ENCODE results near the gene FKBP8.

Gene FKBP8

DNA sequence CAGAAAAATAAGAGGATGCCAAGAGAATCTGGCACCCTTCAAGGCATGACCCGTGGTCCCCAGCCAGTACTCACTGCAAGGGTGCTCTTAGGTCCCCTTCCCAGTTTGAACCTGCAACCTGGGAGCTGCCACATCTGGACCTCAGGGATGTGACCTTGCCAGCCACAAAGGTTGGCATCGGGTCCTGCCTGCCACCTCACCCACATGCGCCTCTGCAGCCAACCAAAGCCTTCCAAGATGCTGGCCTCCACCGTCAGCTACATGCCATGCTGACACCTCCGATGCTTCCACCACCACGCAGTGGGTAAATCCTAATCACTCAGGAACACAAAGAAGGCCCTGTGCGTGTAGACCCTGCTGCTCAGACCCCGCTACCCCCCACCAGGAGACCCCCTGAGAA is 56.6 kb downstream of the FKBP8 start:
- H2AFZ ChIP-seq (ENCODE audit: low read length): no peak overlapping the region
- H3K36me3 ChIP-seq (replicated peaks in 1 of 2; ENCODE audit: control insufficient read depth in 2 of 2, insufficient read depth in 2 of 2, low read length in 2 of 2): peaks cover 0 to 2% of the 10 kb centered on the region in 2 donors
- peaks cover 0 to under 1% of the 10 kb centered on the region in 2 donors for H3K9me3 ChIP-seq (replicated peaks in 1 of 2; ENCODE audit: control insufficient read depth in 2 of 2, insufficient read depth in 1 of 2, low read depth in 1 of 2, low read length in 2 of 2)
- no peak overlapping the region for H2BK15ac ChIP-seq (ENCODE audit: low read length)
- no peak overlapping the region for H3K4me3 ChIP-seq (ENCODE audit: low read length in 2 of 2)
- H4K91ac ChIP-seq (ENCODE audit: low read depth, low read length, poor library complexity): no peak overlapping the region
- H3K14ac ChIP-seq (ENCODE audit: low read length): no peak overlapping the region
- no peak overlapping the region for H4K8ac ChIP-seq (ENCODE audit: low read depth, low read length)
- no peak overlapping the region for H2AK5ac ChIP-seq (ENCODE audit: low read depth, low read length)
- no peak overlapping the region for H3K4me2 ChIP-seq (ENCODE audit: insufficient read depth, low read length, poor library complexity, severe bottlenecking)
- H3K9ac ChIP-seq (ENCODE audit: low read depth, low read length, poor library complexity): peak overlapping the region; percentile 54
- WGBS, 2 donors (ENCODE audit: extremely low coverage in 2 of 2, insufficient read length in 2 of 2, insufficient replicate concordance in 1 of 2): no CpG with 5 or more reads among the region's 8 CpGs
- H2BK5ac ChIP-seq (ENCODE audit: low read length): no peak overlapping the region
- H3K79me1 ChIP-seq (ENCODE audit: low read depth, low read length): peaks cover 10% of the 10 kb centered on the region
- H2BK120ac ChIP-seq (ENCODE audit: low read depth, low read length): no peak overlapping the region
- peaks cover 0 to 4% (median 0%) of the 10 kb centered on the region in 3 experiments for H3K27me3 ChIP-seq (ENCODE audit: control insufficient read depth in 3 of 3, insufficient read depth in 3 of 3, low read depth in 1 of 3, low read length in 3 of 3)
- no peak overlapping the region for H3K27ac ChIP-seq (replicated peaks; ENCODE audit: low read length)
- H3K23ac ChIP-seq (ENCODE audit: low read depth, low read length, poor library complexity): peak overlapping the region; percentile 77
- peaks cover 9% of the 10 kb centered on the region in 2 donors for H3K4me1 ChIP-seq (ENCODE audit: control insufficient read depth in 2 of 2, insufficient read depth in 1 of 2, low read depth in 1 of 2, low read length in 2 of 2)
- H3K18ac ChIP-seq (ENCODE audit: low read length): no peak overlapping the region
- no peak overlapping the region for H3K4ac ChIP-seq (ENCODE audit: low read length)
- no peak overlapping the region for H2BK12ac ChIP-seq (ENCODE audit: low read length)
- DNase-seq (ENCODE audit: low spot score): no peak

DNA sequence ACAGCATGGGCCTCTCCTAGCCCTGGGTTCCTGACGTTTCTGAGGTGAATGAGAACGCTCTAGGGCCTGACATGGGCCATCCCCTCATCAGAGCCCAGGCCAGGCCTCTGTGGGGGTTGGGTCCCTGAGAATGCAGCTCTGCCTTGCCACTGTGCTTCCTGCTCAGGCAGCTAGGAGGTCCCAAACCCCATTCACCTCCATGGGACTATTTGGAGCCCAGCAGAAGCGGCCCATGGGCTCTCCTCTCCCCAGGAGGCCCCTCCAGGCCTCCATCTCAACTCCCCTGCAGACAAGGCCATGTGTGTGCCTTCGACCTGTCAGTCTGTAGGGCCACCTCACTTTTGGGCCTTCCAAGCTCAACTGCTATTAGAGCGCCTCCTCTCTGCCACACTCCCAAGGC is 58.4 kb downstream of the FKBP8 start:
- Histone ChIP-seq H3K36me3 (replicated peaks in 1 of 2; ENCODE audit: control insufficient read depth in 2 of 2, insufficient read depth in 2 of 2, low read length in 2 of 2) (peaks cover 0 to 2% of the 10 kb centered on the region in 2 donors), H2AFZ (ENCODE audit: low read length) (no peak overlapping the region), H3K4me2 (ENCODE audit: insufficient read depth, low read length, poor library complexity, severe bottlenecking) (no peak overlapping the region), H3K4me3 (ENCODE audit: low read length in 2 of 2) (no peak overlapping the region), H3K18ac (ENCODE audit: low read length) (no peak overlapping the region), H3K27me3 (ENCODE audit: control insufficient read depth in 3 of 3, insufficient read depth in 3 of 3, low read depth in 1 of 3, low read length in 3 of 3) (peaks cover 0 to 4% (median 0%) of the 10 kb centered on the region in 3 experiments), H3K9ac (ENCODE audit: low read depth, low read length, poor library complexity) (no peak overlapping the region), H3K23ac (ENCODE audit: low read depth, low read length, poor library complexity) (peak overlapping the region; percentile 23), H4K8ac (ENCODE audit: low read depth, low read length) (no peak overlapping the region), H2AK5ac (ENCODE audit: low read depth, low read length) (no peak overlapping the region), H3K79me1 (ENCODE audit: low read depth, low read length) (peaks cover 11% of the 10 kb centered on the region), H2BK5ac (ENCODE audit: low read length) (no peak overlapping the region), H2BK15ac (ENCODE audit: low read length) (no peak overlapping the region), H2BK12ac (ENCODE audit: low read length) (no peak overlapping the region), H2BK120ac (ENCODE audit: low read depth, low read length) (no peak overlapping the region), H3K27ac (replicated peaks; ENCODE audit: low read length) (no peak overlapping the region), H3K4ac (ENCODE audit: low read length) (no peak overlapping the region), H3K4me1 (ENCODE audit: control insufficient read depth in 2 of 2, insufficient read depth in 1 of 2, low read depth in 1 of 2, low read length in 2 of 2) (peaks cover 7 to 9% of the 10 kb centered on the region in 2 donors), H4K91ac (ENCODE audit: low read depth, low read length, poor library complexity) (no peak overlapping the region), H3K9me3 (replicated peaks in 1 of 2; ENCODE audit: control insufficient read depth in 2 of 2, insufficient read depth in 1 of 2, low read depth in 1 of 2, low read length in 2 of 2) (peaks cover 2 to 10% of the 10 kb centered on the region in 2 donors), H3K14ac (ENCODE audit: low read length) (no peak overlapping the region)
- no peak for DNase-seq (ENCODE audit: low spot score)
- no CpG with 5 or more reads among the region's 5 CpGs for WGBS, 2 donors (ENCODE audit: extremely low coverage in 2 of 2, insufficient read length in 2 of 2, insufficient replicate concordance in 1 of 2)

DNA sequence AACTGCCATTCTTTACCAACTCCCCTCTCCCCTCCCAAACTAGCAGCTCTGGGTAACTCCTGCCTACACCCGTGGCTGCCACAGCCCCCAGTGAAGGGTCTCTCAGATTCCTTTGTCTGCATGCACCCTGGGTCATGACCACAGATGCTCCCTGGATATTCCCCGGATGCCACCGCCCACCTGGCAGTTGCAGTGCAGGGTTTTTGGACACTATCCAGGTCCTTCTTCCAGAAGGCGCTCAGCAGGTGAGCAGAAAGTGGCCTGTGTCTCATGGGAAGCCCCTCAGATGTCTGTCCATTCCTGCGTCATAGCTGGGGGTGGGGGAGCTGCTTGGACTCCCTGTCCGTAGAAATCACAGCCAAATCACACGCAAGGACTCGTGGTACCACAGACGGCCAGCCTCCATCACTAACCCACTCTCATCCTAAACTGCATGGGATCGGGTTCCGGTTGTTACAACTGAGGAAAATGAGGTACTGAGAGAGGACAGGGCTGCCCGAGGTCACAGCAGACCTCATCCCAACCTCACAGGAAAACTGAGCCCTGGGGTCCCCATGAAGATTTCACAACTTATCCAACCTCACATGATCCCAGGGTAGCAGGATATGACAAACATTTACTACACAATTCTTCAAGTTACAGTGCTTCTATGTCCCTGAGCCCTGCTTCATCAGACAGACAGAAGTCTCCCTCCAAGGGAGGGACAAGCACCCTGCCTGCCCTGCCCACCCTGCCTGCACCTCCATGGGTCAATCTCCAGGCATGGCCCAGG is 60.1 kb downstream of the FKBP8 start:
- no peak overlapping the region for H4K91ac ChIP-seq (ENCODE audit: low read depth, low read length, poor library complexity)
- peak overlapping the region; percentile 50 for H3K9ac ChIP-seq (ENCODE audit: low read depth, low read length, poor library complexity)
- H2BK15ac ChIP-seq (ENCODE audit: low read length): no peak overlapping the region
- H3K9me3 ChIP-seq (replicated peaks in 1 of 2; ENCODE audit: control insufficient read depth in 2 of 2, insufficient read depth in 1 of 2, low read depth in 1 of 2, low read length in 2 of 2): peaks cover 2 to 10% of the 10 kb centered on the region in 2 donors
- peaks cover 0 to 4% (median 0%) of the 10 kb centered on the region in 3 experiments for H3K27me3 ChIP-seq (ENCODE audit: control insufficient read depth in 3 of 3, insufficient read depth in 3 of 3, low read depth in 1 of 3, low read length in 3 of 3)
- no peak overlapping the region for H3K4me3 ChIP-seq (ENCODE audit: low read length in 2 of 2)
- peaks cover 18% of the 10 kb centered on the region for H3K79me1 ChIP-seq (ENCODE audit: low read depth, low read length)
- no peak overlapping the region for H2BK120ac ChIP-seq (ENCODE audit: low read depth, low read length)
- no peak overlapping the region for H2BK12ac ChIP-seq (ENCODE audit: low read length)
- H3K4me1 ChIP-seq (ENCODE audit: control insufficient read depth in 2 of 2, insufficient read depth in 1 of 2, low read depth in 1 of 2, low read length in 2 of 2): peaks cover 7 to 9% of the 10 kb centered on the region in 2 donors
- no peak overlapping the region for H2AK5ac ChIP-seq (ENCODE audit: low read depth, low read length)
- H2AFZ ChIP-seq (ENCODE audit: low read length): no peak overlapping the region
- no peak overlapping the region for H4K8ac ChIP-seq (ENCODE audit: low read depth, low read length)
- peaks cover 0 to 2% of the 10 kb centered on the region in 2 donors for H3K36me3 ChIP-seq (replicated peaks in 1 of 2; ENCODE audit: control insufficient read depth in 2 of 2, insufficient read depth in 2 of 2, low read length in 2 of 2)
- no peak overlapping the region for H3K4me2 ChIP-seq (ENCODE audit: insufficient read depth, low read length, poor library complexity, severe bottlenecking)
- no CpG with 5 or more reads among the region's 12 CpGs for WGBS, 2 donors (ENCODE audit: extremely low coverage in 2 of 2, insufficient read length in 2 of 2, insufficient replicate concordance in 1 of 2)
- H2BK5ac ChIP-seq (ENCODE audit: low read length): no peak overlapping the region
- peak overlapping the region; percentile 63 for H3K14ac ChIP-seq (ENCODE audit: low read length)
- H3K27ac ChIP-seq (replicated peaks; ENCODE audit: low read length): no peak overlapping the region
- H3K23ac ChIP-seq (ENCODE audit: low read depth, low read length, poor library complexity): no peak overlapping the region
- H3K18ac ChIP-seq (ENCODE audit: low read length): peak overlapping the region; percentile 36
- no peak overlapping the region for H3K4ac ChIP-seq (ENCODE audit: low read length)
- no peak for DNase-seq (ENCODE audit: low spot score)
